HCT116 (cell line): Measurements from ENCODE around the gene DNASE1L3. TPM values are rescaled to one million over a fixed set of nuclear protein-coding genes. Genes with fewer than 3 reads are reported as not detected.
A peak's percentile ranks its signal among the peaks of the same experiment; 100 is the strongest.

Source experiments
- ATF3 ChIP-seq: IDR thresholded peaks from 2 replicates; pipeline ENCODE4 v1.6.1; 2012
- CEBPB ChIP-seq: IDR thresholded peaks from 2 replicates; pipeline ENCODE4 v1.6.1; 2012; ENCODE audit warnings: low read depth
- EGR1 ChIP-seq: IDR thresholded peaks from 2 replicates; pipeline ENCODE4 v1.6.1; 2012; ENCODE audit warnings: low read depth
- EZH2 ChIP-seq: fragments of 200-600 bp; sonication (generic); IDR thresholded peaks from 2 replicates; pipeline ENCODE4 v1.6.1; 2017; ENCODE audit warnings: antibody characterized with exemption, mixed run types
- JUND ChIP-seq: IDR thresholded peaks from 2 replicates; pipeline ENCODE4 v1.6.1; 2012
- MAX ChIP-seq: IDR thresholded peaks from 2 replicates; pipeline ENCODE4 v1.6.1; 2012
- POLR2A ChIP-seq: IDR thresholded peaks from 2 replicates; pipeline ENCODE4 v1.7.0; 2011; ENCODE audit warnings: borderline replicate concordance; ENCODE audit not compliant: insufficient read depth, insufficient read length; ENCODE audit errors: extremely low read depth
- RAD21 ChIP-seq: IDR thresholded peaks from 2 replicates; pipeline ENCODE4 v1.6.1; 2012; ENCODE audit warnings: low read depth, mild to moderate bottlenecking
- SIN3A ChIP-seq: IDR thresholded peaks from 2 replicates; pipeline ENCODE4 v1.6.1; 2012; ENCODE audit warnings: low read depth
- SRF ChIP-seq: IDR thresholded peaks from 2 replicates; pipeline ENCODE4 v1.6.1; 2012; ENCODE audit warnings: low read depth
- TCF7L2 ChIP-seq: IDR thresholded peaks from 2 replicates; pipeline ENCODE4 v1.7.0; 2011; ENCODE audit warnings: borderline replicate concordance, inconsistent platforms; ENCODE audit not compliant: insufficient read depth, insufficient read length; ENCODE audit errors: extremely low read depth
- ZBTB33 ChIP-seq: IDR thresholded peaks from 2 replicates; pipeline ENCODE4 v1.6.1; 2011; ENCODE audit warnings: mild to moderate bottlenecking, low read length, moderate library complexity; ENCODE audit not compliant: insufficient replicate concordance; ENCODE audit errors: extremely low read depth
- ZFX ChIP-seq: fragments of 450-650 bp; IDR thresholded peaks from 2 replicates; pipeline ENCODE4 v1.6.1; 2017
- total RNA-seq: library from RNA; stranded (reverse); gene quantifications from one replicate; pipeline ENCODE4 v1.2.1, GENCODE V29; 2021; ENCODE audit not compliant: unreplicated experiment
- TF ChIP-seq, protein P1 (sequence below), 3 experiments: fragments of 200-600 bp in 1 of 3; sonication (generic) in 1 of 3; IDR thresholded peaks in 2 of 3; conservative IDR thresholded peaks in 1 of 3; 2 replicates each; pipeline ENCODE4 v1.5.1; 2012 to 2017; ENCODE audit warnings: low read depth in 2 of 3, low read length in 2 of 3, antibody characterized with exemption in 1 of 3, borderline replicate concordance in 1 of 3, control low read depth in 1 of 3, mild to moderate bottlenecking in 1 of 3, mixed read lengths in 1 of 3, mixed run types in 1 of 3, moderate library complexity in 1 of 3; ENCODE audit not compliant: insufficient read depth in 1 of 3

The DNASE1L3 gene
- total RNA-seq, 1 experiment from 2014 or later: not detected

GRCh38 chr3:58173669-58174398 lies 36.9 kb downstream of the DNASE1L3 start (continued):
- TF ChIP-seq ZBTB33: no peak
- peak; percentile 92 for TF ChIP-seq RAD21
- TF ChIP-seq, protein P1, sequence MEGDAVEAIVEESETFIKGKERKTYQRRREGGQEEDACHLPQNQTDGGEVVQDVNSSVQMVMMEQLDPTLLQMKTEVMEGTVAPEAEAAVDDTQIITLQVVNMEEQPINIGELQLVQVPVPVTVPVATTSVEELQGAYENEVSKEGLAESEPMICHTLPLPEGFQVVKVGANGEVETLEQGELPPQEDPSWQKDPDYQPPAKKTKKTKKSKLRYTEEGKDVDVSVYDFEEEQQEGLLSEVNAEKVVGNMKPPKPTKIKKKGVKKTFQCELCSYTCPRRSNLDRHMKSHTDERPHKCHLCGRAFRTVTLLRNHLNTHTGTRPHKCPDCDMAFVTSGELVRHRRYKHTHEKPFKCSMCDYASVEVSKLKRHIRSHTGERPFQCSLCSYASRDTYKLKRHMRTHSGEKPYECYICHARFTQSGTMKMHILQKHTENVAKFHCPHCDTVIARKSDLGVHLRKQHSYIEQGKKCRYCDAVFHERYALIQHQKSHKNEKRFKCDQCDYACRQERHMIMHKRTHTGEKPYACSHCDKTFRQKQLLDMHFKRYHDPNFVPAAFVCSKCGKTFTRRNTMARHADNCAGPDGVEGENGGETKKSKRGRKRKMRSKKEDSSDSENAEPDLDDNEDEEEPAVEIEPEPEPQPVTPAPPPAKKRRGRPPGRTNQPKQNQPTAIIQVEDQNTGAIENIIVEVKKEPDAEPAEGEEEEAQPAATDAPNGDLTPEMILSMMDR (IDR thresholded peaks at IDR 0.05 in 2 of 3, conservative IDR thresholded peaks at IDR 0.05 in 1 of 3; ENCODE audit: borderline replicate concordance in 1 of 3, insufficient read depth in 1 of 3, low read depth in 2 of 3, low read length in 2 of 3): peak; percentile 63 to 85 (median 66); a peak in 5 of 6 replicates
- no peak for TF ChIP-seq EZH2
- TF ChIP-seq POLR2A: no peak
- no peak for TF ChIP-seq SRF
- no peak for TF ChIP-seq CEBPB
- no peak for TF ChIP-seq MAX
- no peak for TF ChIP-seq SIN3A
- no peak for TF ChIP-seq ZFX
- peak; percentile 13 for TF ChIP-seq TCF7L2
- no peak for TF ChIP-seq ATF3
- no peak for TF ChIP-seq EGR1
- TF ChIP-seq JUND: no peak
